ENCODE measurements around the gene CCDC88B.

- no peak for TF ChIP-seq CTCF (IDR thresholded peaks at IDR 0.05)
- no peak for TF ChIP-seq EP300 (IDR thresholded peaks at IDR 0.05)
- TF ChIP-seq POLR2AphosphoS5 (IDR thresholded peaks at IDR 0.05) = no peak
- TF ChIP-seq POLR2A (IDR thresholded peaks at IDR 0.05) = no peak
Observed at GRCh38 chr11:64401775-64402174, 61.8 kb downstream of the CCDC88B start.

Data from gastroesophageal sphincter (tissue), 3 donors.